Gastrocnemius medialis (tissue), 4 donors: ENCODE data around the gene FBXW11.

Experiments
- POLR2A ChIP-seq, 2 donors: fragments of 450-650 bp; IDR thresholded peaks; one replicate each; pipeline ENCODE4 v1.6.1; 2017; ENCODE audit warnings: antibody characterized with exemption in 2 of 2, mild to moderate bottlenecking in 2 of 2, moderate library complexity in 2 of 2
- TF ChIP-seq, protein P1 (sequence below), 5 experiments: fragments of 450-650 bp in 3 of 5; fragments of 200-600 bp in 2 of 5; sonication (generic) in 2 of 5; IDR thresholded peaks in 4 of 5; conservative IDR thresholded peaks in 1 of 5; 1 replicate in 4 of 5; 2 replicates in 1 of 5; pipeline ENCODE4 v1.5.1; 2016 to 2019; ENCODE audit warnings: antibody characterized with exemption in 5 of 5, mild to moderate bottlenecking in 3 of 5, moderate library complexity in 3 of 5

- TF ChIP-seq, protein P1, sequence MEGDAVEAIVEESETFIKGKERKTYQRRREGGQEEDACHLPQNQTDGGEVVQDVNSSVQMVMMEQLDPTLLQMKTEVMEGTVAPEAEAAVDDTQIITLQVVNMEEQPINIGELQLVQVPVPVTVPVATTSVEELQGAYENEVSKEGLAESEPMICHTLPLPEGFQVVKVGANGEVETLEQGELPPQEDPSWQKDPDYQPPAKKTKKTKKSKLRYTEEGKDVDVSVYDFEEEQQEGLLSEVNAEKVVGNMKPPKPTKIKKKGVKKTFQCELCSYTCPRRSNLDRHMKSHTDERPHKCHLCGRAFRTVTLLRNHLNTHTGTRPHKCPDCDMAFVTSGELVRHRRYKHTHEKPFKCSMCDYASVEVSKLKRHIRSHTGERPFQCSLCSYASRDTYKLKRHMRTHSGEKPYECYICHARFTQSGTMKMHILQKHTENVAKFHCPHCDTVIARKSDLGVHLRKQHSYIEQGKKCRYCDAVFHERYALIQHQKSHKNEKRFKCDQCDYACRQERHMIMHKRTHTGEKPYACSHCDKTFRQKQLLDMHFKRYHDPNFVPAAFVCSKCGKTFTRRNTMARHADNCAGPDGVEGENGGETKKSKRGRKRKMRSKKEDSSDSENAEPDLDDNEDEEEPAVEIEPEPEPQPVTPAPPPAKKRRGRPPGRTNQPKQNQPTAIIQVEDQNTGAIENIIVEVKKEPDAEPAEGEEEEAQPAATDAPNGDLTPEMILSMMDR (IDR thresholded peaks at IDR 0.05 in 4 of 5, conservative IDR thresholded peaks at IDR 0.05 in 1 of 5): no peak
- TF ChIP-seq POLR2A (IDR thresholded peaks at IDR 0.05): no peak
Measured at GRCh38 chr5:171906066-171906570, 100.3 kb downstream of the FBXW11 start.
